GM12801 (cell line): ENCODE measurements around the gene ZNF737.

ENCODE experiments used
- TF ChIP-seq, protein P1 (sequence below): IDR thresholded peaks from one replicate; pipeline ENCODE4 v1.5.1; 2011; ENCODE audit warnings: control low read depth; ENCODE audit not compliant: insufficient read length; ENCODE audit errors: extremely low read depth

ZNF737 gene

DNA sequence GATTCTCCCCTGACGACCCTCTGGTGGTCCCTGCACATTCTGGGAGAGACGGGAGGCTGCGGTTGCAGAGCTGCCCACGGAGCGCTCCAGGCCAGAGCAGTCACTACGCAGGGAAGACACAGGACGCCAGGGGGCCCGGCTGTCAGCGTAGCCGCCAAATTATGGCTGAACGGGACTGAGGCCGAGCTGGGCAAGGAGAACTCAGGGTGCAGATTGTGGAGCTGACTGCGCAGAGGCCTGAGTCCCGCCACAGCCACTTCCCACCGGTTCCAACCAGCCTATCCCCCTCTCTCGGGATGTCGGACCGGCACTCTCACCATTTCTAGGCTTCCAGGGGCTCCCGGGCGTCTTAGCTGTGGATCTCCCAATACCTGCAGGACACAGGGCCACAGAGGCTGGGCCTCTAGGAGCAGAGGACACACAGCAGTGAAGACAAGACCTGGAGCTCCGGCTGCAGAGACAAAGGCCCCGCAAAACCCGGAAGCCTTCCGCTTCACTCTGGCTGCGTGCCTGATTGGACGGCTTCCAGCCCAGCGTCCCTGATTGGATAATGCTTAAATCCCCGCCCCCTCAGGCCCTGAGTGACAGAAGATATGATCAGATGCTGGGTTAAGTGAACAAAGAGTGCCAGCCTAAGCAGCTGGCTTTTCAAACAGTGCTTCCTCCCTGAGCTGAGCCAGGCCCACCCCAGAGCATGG, at the start of gene ZNF737:
Gene ZNF737, minus strand, starts transcription at position 461 of the 698 bp plus-strand sequence. Its CDS starts 141 bp downstream, at position 320.
- TF ChIP-seq, protein P1, sequence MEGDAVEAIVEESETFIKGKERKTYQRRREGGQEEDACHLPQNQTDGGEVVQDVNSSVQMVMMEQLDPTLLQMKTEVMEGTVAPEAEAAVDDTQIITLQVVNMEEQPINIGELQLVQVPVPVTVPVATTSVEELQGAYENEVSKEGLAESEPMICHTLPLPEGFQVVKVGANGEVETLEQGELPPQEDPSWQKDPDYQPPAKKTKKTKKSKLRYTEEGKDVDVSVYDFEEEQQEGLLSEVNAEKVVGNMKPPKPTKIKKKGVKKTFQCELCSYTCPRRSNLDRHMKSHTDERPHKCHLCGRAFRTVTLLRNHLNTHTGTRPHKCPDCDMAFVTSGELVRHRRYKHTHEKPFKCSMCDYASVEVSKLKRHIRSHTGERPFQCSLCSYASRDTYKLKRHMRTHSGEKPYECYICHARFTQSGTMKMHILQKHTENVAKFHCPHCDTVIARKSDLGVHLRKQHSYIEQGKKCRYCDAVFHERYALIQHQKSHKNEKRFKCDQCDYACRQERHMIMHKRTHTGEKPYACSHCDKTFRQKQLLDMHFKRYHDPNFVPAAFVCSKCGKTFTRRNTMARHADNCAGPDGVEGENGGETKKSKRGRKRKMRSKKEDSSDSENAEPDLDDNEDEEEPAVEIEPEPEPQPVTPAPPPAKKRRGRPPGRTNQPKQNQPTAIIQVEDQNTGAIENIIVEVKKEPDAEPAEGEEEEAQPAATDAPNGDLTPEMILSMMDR, result no peak

- TF ChIP-seq, protein P1, result no peak
These were observed 47.2 kb upstream of the ZNF737 start for GRCh38 chr19:20612711-20613316.

DNA sequence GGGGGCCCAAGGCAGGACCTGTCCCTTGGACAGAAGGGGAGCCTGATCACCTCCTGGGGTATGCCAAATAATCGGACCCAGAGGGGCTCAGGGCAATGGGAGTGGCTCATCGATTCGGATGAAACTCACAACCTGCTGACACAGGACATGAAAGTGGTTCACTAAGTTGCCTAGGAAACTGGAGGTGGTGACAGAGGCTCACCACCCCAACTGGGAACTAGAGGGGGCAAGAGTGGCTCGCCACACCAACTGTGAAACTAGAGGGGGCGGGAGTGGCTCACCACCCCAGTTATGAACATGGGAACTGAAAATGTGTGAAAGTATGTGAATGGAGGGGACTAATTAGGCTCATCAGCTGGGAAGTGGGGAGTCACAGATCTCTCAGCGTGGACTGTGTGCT, 46.3 kb upstream of the ZNF737 start:
- TF ChIP-seq, protein P1, result no peak

DNA sequence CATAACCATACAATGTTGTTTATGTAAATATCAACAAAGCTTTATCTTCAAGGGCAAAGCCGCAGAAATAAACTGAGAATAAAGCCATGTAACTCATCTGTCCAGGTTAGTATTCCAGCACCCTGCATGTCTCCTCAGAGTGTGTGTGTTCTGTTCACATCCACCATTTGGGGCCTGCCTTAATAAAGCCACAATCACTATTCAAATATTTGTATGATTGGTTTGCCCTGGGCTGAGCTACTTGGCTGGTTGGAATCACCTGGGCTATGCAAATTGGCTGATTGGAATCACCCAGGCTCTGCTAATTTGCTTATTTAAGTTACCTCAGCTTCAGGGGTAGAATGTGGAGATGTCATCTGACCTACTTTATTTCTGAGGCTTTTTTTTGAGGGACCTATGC, 42.4 kb upstream of the ZNF737 start:
- TF ChIP-seq, protein P1, result no peak

- TF ChIP-seq, protein P1, result no peak
These were observed 7.0 kb downstream of the ZNF737 start for GRCh38 chr19:20558571-20558970.

GRCh38 chr19:20558011-20558410, 7.6 kb downstream of the ZNF737 start:
- TF ChIP-seq, protein P1, result no peak

- TF ChIP-seq, protein P1, result no peak
These were observed 52.2 kb downstream of the ZNF737 start for GRCh38 chr19:20513189-20513904.
